ENCODE results near the gene MED9.

DNA sequence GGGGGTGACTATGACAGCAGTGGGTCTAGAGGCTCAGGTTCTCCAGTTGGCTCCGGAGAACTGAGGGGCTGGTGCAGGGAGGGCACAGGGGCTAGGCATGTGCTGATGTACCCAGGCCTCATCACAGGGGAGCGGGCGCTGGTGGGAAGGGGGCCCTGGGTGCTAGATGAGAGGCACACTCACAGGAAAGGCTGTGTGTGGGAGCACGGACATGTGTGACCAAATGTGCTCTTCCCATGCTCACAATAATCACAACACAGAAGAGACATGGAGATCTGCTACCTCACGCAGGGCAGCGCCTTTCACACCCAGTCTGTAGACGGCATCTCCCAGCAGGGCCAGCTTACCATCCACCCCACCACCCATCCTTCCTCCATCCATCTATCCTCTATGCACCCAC, 36.8 kb downstream of the MED9 start:
- TF ChIP-seq, protein P1, sequence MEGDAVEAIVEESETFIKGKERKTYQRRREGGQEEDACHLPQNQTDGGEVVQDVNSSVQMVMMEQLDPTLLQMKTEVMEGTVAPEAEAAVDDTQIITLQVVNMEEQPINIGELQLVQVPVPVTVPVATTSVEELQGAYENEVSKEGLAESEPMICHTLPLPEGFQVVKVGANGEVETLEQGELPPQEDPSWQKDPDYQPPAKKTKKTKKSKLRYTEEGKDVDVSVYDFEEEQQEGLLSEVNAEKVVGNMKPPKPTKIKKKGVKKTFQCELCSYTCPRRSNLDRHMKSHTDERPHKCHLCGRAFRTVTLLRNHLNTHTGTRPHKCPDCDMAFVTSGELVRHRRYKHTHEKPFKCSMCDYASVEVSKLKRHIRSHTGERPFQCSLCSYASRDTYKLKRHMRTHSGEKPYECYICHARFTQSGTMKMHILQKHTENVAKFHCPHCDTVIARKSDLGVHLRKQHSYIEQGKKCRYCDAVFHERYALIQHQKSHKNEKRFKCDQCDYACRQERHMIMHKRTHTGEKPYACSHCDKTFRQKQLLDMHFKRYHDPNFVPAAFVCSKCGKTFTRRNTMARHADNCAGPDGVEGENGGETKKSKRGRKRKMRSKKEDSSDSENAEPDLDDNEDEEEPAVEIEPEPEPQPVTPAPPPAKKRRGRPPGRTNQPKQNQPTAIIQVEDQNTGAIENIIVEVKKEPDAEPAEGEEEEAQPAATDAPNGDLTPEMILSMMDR (conservative IDR thresholded peaks at IDR 0.05; ENCODE audit: low read depth, low read length), result no peak
- TF ChIP-seq EZH2 (IDR thresholded peaks at IDR 0.05; ENCODE audit: borderline replicate concordance, low read depth, low read length, poor library complexity, severe bottlenecking), result no peak
